GM19043 (cell line): ENCODE data around the gene SCUBE2.
"Not testable (repeated sequence)": the region's sequence is repeated elsewhere in the genome, so short reads cannot be mapped to it uniquely, and the experiment has no call there.

Source experiments
- ATAC-seq: cut with Tn5 transposase; IDR thresholded peaks from one replicate; pipeline ENCODE4 v1.9.1; 2021; ENCODE audit warnings: low read depth; ENCODE audit not compliant: unreplicated experiment

The SCUBE2 gene

DNA sequence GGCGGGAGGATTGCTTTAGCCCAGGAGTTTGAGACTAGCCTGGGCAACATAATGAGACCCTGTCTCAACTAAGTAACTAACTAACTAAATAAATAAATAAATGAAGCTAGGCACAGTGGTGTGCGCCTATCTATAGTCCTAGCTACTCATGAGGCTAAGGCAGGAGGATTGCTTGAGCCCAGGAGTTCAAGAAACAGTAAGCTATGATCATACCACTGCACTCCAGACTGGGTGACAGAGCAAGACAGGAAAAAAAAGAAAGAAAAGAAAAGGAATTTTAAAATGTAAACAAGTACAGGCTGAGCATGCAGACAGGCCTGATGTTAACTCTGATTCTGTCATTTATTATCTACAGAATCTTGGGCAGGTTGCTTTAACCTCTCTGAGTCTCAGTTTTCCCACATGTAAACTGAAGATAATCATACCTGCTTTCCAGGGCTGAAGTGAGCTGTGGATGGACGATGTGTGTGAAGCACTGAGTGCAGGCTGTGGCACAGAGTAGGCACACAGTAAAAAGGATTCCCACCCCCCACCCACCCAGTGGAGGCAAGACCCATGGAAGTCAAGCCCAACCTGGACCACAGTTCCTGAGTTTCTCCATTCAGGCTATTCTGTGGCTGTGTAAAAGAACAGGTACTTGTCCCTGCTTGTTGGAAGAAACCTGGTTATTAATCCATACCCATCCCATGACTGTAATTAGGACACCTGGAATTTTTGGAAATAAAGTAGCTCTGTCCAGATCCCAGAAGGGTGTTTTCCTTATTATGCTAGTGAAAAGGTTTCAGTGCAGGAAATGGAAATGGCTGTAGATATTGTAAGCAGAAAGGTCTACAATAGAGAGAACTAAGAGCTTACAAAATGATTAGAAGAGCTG lies 18.7 kb upstream of the SCUBE2 start:
- ATAC-seq: no peak

DNA sequence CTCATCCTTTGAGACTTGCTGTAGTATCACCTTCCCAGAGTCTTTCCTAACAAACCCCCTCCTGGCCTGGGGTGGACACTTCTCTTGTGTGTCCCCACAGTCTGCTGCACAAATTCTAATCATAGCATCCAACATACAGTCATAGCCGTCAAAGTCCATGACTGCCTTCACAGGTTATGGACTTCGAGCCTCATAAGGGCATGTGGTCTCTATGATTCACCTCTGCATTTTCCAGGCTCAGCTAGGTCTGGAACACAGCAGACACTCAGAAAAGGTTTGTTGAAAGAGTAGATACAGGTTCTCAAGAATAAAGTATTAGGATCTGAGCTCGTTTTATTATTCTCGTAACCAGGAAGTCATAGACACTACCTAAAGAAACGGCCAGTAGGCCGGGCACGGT lies 13.2 kb upstream of the SCUBE2 start:
- ATAC-seq: no peak

- no peak for ATAC-seq
These were observed 12.3 kb upstream of the SCUBE2 start for GRCh38 chr11:9103542-9104276.

DNA sequence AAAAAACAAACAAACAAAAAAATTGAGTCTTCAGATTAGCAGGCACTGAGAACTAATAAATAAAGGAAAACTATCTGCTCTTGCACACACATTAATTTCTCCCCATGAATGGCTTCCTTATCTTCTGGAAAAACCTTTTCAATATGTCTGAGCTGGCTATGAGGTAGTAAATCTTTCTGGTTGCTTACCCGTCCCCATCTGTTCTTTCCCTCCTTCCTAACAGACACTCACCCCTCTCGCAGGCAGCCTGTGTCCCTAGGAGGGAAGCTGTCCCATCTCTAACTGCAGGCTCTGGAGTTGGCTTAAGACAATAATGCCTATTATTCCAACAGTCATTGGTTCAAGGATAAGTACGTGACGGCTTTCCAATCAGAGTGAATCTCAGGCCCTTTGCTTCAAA lies 8.2 kb upstream of the SCUBE2 start:
- no peak for ATAC-seq

- not testable (repeated sequence) for ATAC-seq
These were observed 7.1 kb upstream of the SCUBE2 start for GRCh38 chr11:9098455-9098854.

DNA sequence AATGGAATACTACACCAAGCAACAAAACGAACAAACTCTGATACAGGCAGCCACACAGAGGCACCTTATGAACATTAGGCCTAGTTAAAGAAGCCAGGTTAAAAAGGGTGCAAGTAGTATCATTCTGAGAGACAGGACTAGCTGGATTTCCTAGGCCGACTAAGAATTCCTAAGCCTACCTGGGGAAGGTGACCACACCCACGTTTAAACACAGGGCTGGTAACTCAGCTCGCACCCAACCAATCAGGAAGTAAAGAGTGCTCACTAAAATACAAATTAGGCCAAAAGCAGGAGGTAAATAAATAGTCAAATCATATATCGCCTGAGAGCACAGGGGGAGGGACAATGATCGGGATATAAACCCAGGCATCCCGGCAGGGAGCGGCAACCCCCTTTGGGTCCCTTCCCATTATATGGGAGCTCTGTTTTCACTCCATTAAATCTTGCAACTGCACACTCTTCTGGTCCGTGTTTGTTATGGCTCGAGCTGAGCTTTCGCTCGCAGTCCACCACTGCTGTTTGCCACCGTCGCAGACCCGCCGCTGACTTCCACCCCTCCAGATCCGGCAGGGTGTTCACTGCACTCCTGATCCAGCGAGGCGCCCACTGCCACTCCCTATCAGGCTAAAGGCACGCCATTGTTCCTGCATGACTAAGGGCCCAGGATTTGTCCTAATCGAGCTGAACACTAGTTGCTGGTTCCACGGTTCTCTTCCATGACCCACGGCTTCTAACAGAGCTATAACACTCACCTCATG lies 6.0 kb upstream of the SCUBE2 start:
- ATAC-seq: not testable (repeated sequence)

GRCh38 chr11:9096427-9096826 lies 5.0 kb upstream of the SCUBE2 start:
- no peak for ATAC-seq

DNA sequence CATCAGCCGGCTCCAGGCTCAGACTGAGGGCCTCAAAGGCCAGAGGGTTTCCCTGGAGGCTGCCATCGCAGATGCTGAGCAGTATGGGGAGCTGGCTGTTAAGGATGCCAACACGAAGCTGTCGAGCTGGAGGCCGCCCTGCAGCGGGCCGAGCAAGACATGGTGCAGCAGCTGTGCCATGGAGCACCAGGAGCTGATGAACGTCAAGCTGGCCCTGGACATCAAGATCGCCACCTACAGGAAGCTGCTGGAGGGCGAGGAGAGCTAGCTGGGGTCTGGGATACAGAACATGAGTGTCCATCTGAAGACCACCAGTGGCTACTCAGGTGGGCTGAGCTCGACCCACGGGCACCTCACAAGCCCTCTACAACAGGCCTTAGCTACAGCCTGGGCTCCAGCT lies 4.0 kb upstream of the SCUBE2 start:
- ATAC-seq: no peak

GRCh38 chr11:9094420-9094819 lies 3.0 kb upstream of the SCUBE2 start:
- ATAC-seq: no peak

- ATAC-seq: no peak
These were observed 1.7 kb upstream of the SCUBE2 start for GRCh38 chr11:9092853-9093778.

GRCh38 chr11:9092072-9092471 lies 673 bp upstream of the SCUBE2 start:
- no peak for ATAC-seq

- ATAC-seq: no peak
These were observed 833 bp downstream of the SCUBE2 start for GRCh38 chr11:9090488-9091043.

DNA sequence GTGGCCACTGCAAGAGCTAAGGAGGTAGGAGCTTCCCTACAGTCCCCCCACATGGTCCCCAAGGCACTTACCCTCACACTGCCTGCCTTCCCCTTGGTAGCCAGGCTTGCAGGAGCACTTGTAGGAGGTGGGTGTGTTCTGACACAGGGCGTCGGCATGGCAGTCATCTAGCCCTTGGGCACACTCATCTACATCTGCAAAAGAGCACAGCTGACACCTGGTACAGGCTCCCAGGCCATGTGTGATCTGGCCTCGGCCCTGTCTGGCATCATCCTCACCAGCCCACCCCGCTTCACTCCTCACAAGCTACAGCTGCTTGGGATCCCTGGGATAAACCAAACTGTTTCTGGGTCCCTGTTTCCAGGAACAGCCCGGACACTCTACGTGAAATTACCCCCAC lies 1.8 kb downstream of the SCUBE2 start:
- ATAC-seq: no peak

DNA sequence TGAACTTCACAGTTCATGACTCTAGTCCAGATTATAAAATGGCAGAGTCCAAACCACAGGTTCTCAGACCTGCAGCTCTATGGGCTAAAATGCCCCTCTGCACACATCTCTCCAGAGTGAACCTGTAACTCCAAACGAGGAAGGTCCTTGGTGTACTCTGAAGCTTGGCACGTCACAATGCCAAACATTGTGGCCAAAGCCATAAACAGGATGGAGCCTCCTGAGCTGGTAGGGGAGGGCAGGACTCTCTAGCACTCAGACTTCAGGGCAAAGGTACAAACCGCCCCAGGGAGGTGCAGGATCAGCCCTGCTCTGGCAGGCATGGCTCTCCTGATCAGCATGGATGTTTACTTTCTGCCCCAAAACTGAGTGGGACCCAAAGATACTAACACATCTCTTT lies 2.3 kb downstream of the SCUBE2 start:
- no peak for ATAC-seq

GRCh38 chr11:9082575-9082974 lies 8.8 kb downstream of the SCUBE2 start:
- no peak for ATAC-seq

GRCh38 chr11:9081153-9081552 lies 10.2 kb downstream of the SCUBE2 start:
- ATAC-seq: no peak

- no peak for ATAC-seq
These were observed 13.0 kb downstream of the SCUBE2 start for GRCh38 chr11:9078113-9079086.

GRCh38 chr11:9077164-9077563 lies 14.2 kb downstream of the SCUBE2 start:
- no peak for ATAC-seq

- no peak for ATAC-seq
These were observed 14.7 kb downstream of the SCUBE2 start for GRCh38 chr11:9076661-9077060.
